ENCODE measurements around the gene PTPRN2. TPM values are rescaled to one million over a fixed set of nuclear protein-coding genes. Genes with fewer than 3 reads are reported as not detected.

PTPRN2 gene
- total RNA-seq, 1 experiment from 2014 or later: not detected

- BruUV-seq (replicated peaks): no TSS peak
- TF ChIP-seq EZH2 (IDR thresholded peaks at IDR 0.05; ENCODE audit: low read depth): no peak
- H3K79me2 ChIP-seq (ENCODE audit: low read depth): no peaks in the 10 kb centered on the region
- H3F3A ChIP-seq (ENCODE audit: insufficient read depth, low read depth): no peaks in the 10 kb centered on the region
- no peak overlapping the region for H3K4me3 ChIP-seq
- no peaks in the 10 kb centered on the region for H3K9me2 ChIP-seq (ENCODE audit: insufficient read depth)
- ChIA-PET CTCF (no interaction called here), POLR2A (ENCODE audit: unreplicated experiment) (no interaction called here)
- H3K9me3 ChIP-seq (ENCODE audit: insufficient read depth, low read depth): no peaks in the 10 kb centered on the region
- intact Hi-C loops (cut with micrococcal nuclease; ENCODE audit: unreplicated experiment): loop anchor here (2.0 kb wide), 1 partner anchor 482 kb away; no protein-coding TSS in a partner anchor
- DNase-seq: no peak
- peaks cover 71% of the 10 kb centered on the region for H3K27me3 ChIP-seq (ENCODE audit: insufficient read depth, low read depth)
- no peaks in the 10 kb centered on the region for H3K36me3 ChIP-seq (ENCODE audit: low read depth)
- no peaks in the 10 kb centered on the region for H3K4me1 ChIP-seq (replicated peaks; ENCODE audit: insufficient read depth)
- H2AFZ ChIP-seq: no peak overlapping the region
- no peak overlapping the region for H3K4me2 ChIP-seq
- H4K20me1 ChIP-seq (ENCODE audit: insufficient read depth): peaks cover 3% of the 10 kb centered on the region; the same call in 1 of the 2 replicates
- H3K27ac ChIP-seq: no peak overlapping the region
Observed at GRCh38 chr7:158495216-158495615, 92.4 kb downstream of the PTPRN2 start.

- Histone ChIP-seq H2AFZ (no peak overlapping the region), H3K27ac (no peak overlapping the region), H3K4me3 (no peak overlapping the region), H3K27me3 (ENCODE audit: insufficient read depth, low read depth) (peaks cover 74% of the 10 kb centered on the region), H3F3A (ENCODE audit: insufficient read depth, low read depth) (no peaks in the 10 kb centered on the region), H3K4me2 (no peak overlapping the region), H3K4me1 (replicated peaks; ENCODE audit: insufficient read depth) (no peaks in the 10 kb centered on the region), H3K9me2 (ENCODE audit: insufficient read depth) (no peaks in the 10 kb centered on the region), H4K20me1 (ENCODE audit: insufficient read depth) (peaks cover 3% of the 10 kb centered on the region; the same call in 1 of the 2 replicates), H3K79me2 (ENCODE audit: low read depth) (no peaks in the 10 kb centered on the region), H3K9me3 (ENCODE audit: insufficient read depth, low read depth) (no peaks in the 10 kb centered on the region), H3K36me3 (ENCODE audit: low read depth) (no peaks in the 10 kb centered on the region)
- no peak for TF ChIP-seq CTCF (conservative IDR thresholded peaks at IDR 0.05)
- TF ChIP-seq EZH2 (IDR thresholded peaks at IDR 0.05; ENCODE audit: low read depth): no peak
- DNase-seq: no peak
- BruUV-seq (replicated peaks): no TSS peak
- ChIA-PET POLR2A (ENCODE audit: unreplicated experiment) (no interaction called here), CTCF (no interaction called here)
- intact Hi-C loops (cut with micrococcal nuclease; ENCODE audit: unreplicated experiment): loop anchor here (2.0 kb wide), 1 partner anchor 482 kb away; no protein-coding TSS in a partner anchor
Observed at GRCh38 chr7:158494643-158495042, 93.0 kb downstream of the PTPRN2 start.

- DNase-seq: no peak
- no peaks in the 10 kb centered on the region for H3K4me1 ChIP-seq (replicated peaks; ENCODE audit: insufficient read depth)
- CTCF ChIA-PET: no interaction called here
- POLR2A ChIA-PET (ENCODE audit: unreplicated experiment): no interaction called here
- no peak overlapping the region for H3K4me3 ChIP-seq
- no peak overlapping the region for H3K27ac ChIP-seq
- TF ChIP-seq EZH2 (IDR thresholded peaks at IDR 0.05; ENCODE audit: low read depth) (no peak), CTCF (conservative IDR thresholded peaks at IDR 0.05) (peak; percentile 45)
- peaks cover 3% of the 10 kb centered on the region; the same call in 1 of the 2 replicates for H4K20me1 ChIP-seq (ENCODE audit: insufficient read depth)
- no peaks in the 10 kb centered on the region for H3F3A ChIP-seq (ENCODE audit: insufficient read depth, low read depth)
- H3K79me2 ChIP-seq (ENCODE audit: low read depth): no peaks in the 10 kb centered on the region
- no peaks in the 10 kb centered on the region for H3K9me2 ChIP-seq (ENCODE audit: insufficient read depth)
- intact Hi-C loops (cut with micrococcal nuclease; ENCODE audit: unreplicated experiment): loop anchor here (2.0 kb wide), 1 partner anchor 483 kb away; no protein-coding TSS in a partner anchor
- H3K36me3 ChIP-seq (ENCODE audit: low read depth): no peaks in the 10 kb centered on the region
- H3K27me3 ChIP-seq (ENCODE audit: insufficient read depth, low read depth): peaks cover 76% of the 10 kb centered on the region
- BruUV-seq (replicated peaks): no TSS peak
- no peak overlapping the region for H2AFZ ChIP-seq
- H3K4me2 ChIP-seq: no peak overlapping the region
- no peaks in the 10 kb centered on the region for H3K9me3 ChIP-seq (ENCODE audit: insufficient read depth, low read depth)
Observed at GRCh38 chr7:158494162-158494586, 93.4 kb downstream of the PTPRN2 start.

GRCh38 chr7:158492367-158492764 lies 95.3 kb downstream of the PTPRN2 start:
- Histone ChIP-seq H2AFZ (no peak overlapping the region), H3K4me1 (replicated peaks; ENCODE audit: insufficient read depth) (no peaks in the 10 kb centered on the region), H3K4me3 (no peak overlapping the region), H3K9me3 (ENCODE audit: insufficient read depth, low read depth) (no peaks in the 10 kb centered on the region), H3K79me2 (ENCODE audit: low read depth) (no peaks in the 10 kb centered on the region), H3K27ac (no peak overlapping the region), H3K9me2 (ENCODE audit: insufficient read depth) (no peaks in the 10 kb centered on the region), H3K36me3 (ENCODE audit: low read depth) (no peaks in the 10 kb centered on the region), H4K20me1 (ENCODE audit: insufficient read depth) (peaks cover 3% of the 10 kb centered on the region; the same call in 1 of the 2 replicates), H3K27me3 (ENCODE audit: insufficient read depth, low read depth) (peaks cover 78% of the 10 kb centered on the region), H3F3A (ENCODE audit: insufficient read depth, low read depth) (no peaks in the 10 kb centered on the region), H3K4me2 (no peak overlapping the region)
- POLR2A ChIA-PET (ENCODE audit: unreplicated experiment): no interaction called here
- BruUV-seq (replicated peaks): no TSS peak
- DNase-seq: no peak
- TF ChIP-seq CTCF (conservative IDR thresholded peaks at IDR 0.05) (no peak), EZH2 (IDR thresholded peaks at IDR 0.05; ENCODE audit: low read depth) (no peak)
- intact Hi-C loops (cut with micrococcal nuclease; ENCODE audit: unreplicated experiment): no loop called here
- CTCF ChIA-PET: no interaction called here

All from PC-9 (cell line).